Measurements from ENCODE around the gene OR1K1.

DNA sequence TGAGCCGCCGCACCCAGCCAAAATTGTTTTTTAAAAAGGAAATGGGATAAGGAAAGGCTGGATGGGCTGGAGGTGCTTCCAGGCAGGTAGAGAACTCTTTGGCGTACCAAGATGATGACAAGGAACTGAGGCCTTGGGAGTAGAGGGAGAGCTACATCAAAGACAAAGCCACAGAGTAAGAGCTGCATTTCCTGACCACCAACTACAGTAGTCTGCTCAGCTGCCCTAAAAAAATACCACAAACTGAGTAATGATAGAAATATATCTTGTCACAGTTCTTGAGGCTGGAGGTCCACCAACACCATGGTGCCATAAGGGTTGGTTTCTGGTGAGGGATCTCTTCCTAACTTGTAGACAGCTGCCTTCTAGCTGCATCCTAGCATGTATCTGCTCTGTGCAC, 8.2 kb downstream of the OR1K1 start:
- TF ChIP-seq, protein P1, sequence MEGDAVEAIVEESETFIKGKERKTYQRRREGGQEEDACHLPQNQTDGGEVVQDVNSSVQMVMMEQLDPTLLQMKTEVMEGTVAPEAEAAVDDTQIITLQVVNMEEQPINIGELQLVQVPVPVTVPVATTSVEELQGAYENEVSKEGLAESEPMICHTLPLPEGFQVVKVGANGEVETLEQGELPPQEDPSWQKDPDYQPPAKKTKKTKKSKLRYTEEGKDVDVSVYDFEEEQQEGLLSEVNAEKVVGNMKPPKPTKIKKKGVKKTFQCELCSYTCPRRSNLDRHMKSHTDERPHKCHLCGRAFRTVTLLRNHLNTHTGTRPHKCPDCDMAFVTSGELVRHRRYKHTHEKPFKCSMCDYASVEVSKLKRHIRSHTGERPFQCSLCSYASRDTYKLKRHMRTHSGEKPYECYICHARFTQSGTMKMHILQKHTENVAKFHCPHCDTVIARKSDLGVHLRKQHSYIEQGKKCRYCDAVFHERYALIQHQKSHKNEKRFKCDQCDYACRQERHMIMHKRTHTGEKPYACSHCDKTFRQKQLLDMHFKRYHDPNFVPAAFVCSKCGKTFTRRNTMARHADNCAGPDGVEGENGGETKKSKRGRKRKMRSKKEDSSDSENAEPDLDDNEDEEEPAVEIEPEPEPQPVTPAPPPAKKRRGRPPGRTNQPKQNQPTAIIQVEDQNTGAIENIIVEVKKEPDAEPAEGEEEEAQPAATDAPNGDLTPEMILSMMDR (IDR thresholded peaks at IDR 0.05; ENCODE audit: low read depth, low read length), result no peak
- no peak for TF ChIP-seq POLR2A (IDR thresholded peaks at IDR 0.05; ENCODE audit: extremely low read depth, insufficient read length)
- TF ChIP-seq, protein P2, sequence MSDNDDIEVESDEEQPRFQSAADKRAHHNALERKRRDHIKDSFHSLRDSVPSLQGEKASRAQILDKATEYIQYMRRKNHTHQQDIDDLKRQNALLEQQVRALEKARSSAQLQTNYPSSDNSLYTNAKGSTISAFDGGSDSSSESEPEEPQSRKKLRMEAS (IDR thresholded peaks at IDR 0.05; ENCODE audit: low read depth, low read length), result no peak

Measured in NB4 (cell line).